ENCODE results near the gene TSPAN33. TPM values are rescaled to one million over a fixed set of nuclear protein-coding genes. Genes with fewer than 3 reads are reported as not detected.
A peak's percentile ranks its signal among the peaks of the same experiment; 100 is the strongest.
"Not testable (repeated sequence)": the region's sequence is repeated elsewhere in the genome, so short reads cannot be mapped to it uniquely, and the experiment has no call there.

The TSPAN33 gene
- total RNA-seq, 1 donor from 2014 or later: under 0.01 TPM

DNA sequence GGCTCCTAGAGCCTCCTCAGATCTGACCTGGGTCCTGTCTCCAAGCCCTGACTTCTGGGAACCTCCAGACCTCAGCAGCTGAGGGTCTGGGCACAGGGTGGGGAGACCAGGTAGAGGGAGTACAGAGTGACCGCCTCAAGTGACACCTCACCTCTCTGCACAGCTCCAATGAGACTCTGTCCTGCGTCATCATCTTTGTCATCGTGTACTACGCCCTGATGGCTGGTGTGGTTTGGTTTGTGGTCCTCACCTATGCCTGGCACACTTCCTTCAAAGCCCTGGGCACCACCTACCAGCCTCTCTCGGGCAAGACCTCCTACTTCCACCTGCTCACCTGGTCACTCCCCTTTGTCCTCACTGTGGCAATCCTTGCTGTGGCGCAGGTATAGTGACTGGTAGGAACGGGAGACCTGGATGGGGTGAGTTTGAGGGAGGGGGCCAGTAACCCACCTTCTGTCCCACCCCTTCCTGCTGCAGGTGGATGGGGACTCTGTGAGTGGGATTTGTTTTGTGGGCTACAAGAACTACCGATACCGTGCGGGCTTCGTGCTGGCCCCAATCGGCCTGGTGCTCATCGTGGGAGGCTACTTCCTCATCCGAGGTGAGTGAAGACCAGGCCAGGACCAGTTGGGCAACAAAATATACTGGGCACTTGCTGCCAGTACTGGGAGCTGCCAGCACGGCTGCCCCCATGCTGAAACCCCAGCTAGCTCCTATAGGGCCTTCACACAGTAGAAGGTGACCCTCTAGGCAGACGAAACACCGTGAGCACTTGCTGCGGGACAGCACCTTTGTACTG lies 61.7 kb downstream of the TSPAN33 start:
- no peak for DNase-seq (ENCODE audit: low read depth in 2 of 2)

DNA sequence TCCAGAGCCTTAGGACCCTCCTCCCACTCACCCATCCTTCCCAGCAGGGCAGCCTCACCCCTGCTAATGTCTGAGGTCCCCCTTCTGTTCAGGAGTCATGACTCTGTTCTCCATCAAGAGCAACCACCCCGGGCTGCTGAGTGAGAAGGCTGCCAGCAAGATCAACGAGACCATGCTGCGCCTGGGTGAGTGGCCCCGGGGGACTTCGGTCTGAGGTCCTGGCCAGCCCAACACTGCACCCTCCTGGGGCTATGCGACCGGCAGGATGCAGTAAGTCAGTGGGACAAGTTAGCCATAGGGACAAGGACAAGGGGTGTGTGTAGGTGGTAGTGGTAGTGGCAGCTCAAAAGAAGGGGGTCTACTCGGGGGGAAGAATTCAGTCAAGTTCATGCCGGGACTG lies 64.2 kb downstream of the TSPAN33 start:
- no peak for DNase-seq (ENCODE audit: low read depth in 2 of 2)

- DNase-seq (ENCODE audit: low read depth in 2 of 2): no peak
Observed at GRCh38 chr7:129209067-129209926, 64.8 kb downstream of the TSPAN33 start.

DNA sequence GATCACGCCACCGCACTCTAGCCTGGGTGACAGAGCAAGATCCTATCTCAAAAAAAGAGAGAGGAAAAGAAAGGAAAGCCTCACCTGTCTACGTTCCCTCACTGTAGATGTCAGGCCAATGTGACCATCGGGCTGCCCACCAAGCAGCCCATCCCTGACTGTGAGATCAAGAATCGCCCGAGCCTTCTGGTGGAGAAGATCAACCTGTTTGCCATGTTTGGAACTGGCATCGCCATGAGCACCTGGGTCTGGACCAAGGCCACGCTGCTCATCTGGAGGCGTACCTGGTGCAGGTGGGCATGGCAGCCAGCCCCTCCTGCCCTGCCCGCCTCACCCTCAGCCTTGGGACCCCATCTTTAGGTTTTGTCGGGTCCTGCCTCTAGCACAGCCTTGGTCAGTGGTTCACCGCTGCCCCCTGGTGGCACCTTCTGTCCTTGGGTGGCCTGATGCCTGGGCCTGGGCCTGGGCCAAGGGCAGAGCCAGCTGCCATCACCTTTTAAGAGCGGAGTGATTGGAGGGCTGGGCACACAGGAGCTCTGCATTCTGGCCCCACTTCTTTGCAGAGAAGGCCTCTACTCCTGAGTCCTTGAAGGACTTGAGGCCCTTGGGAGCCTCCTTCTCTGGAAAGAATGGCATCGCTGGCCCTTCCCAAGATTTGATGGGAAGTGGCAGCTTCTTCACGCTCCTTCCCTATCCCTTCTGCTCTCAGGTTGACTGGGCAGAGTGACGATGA lies 65.9 kb downstream of the TSPAN33 start:
- DNase-seq (ENCODE audit: low read depth in 2 of 2): peak; percentile 20 to 60

- no peak for DNase-seq (ENCODE audit: low read depth in 2 of 2)
Observed at GRCh38 chr7:129210989-129211312, 66.4 kb downstream of the TSPAN33 start.

DNA sequence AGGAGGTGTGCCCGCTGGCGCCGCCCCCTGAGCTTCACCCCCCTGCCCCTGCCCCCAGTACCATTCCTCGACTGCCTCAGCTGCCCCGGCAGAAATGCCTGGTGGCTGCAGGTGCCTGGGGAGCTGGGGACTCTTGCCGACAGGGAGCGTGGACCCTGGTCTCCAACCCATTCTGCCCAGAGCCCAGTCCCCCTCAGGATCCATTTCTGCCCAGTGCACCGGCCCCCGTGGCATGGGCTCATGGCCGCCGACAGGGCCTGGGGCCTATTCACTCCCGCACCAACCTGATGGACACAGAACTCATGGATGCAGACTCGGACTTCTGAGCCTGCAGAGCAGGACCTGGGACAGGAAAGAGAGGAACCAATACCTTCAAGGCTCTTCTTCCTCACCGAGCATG lies 67.6 kb downstream of the TSPAN33 start:
- DNase-seq (ENCODE audit: low read depth in 2 of 2): no peak

DNA sequence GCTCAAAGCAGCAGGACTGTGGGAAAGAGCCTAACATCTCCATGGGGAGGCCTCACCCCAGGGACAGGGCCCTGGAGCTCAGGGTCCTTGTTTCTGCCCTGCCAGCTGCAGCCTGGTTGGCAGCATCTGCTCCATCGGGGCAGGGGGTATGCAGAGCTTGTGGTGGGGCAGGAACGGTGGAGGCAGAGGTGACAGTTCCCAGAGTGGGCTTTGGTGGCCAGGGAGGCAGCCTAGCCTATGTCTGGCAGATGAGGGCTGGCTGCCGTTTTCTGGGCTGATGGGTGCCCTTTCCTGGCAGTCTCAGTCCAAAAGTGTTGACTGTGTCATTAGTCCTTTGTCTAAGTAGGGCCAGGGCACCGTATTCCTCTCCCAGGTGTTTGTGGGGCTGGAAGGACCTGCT lies 68.1 kb downstream of the TSPAN33 start:
- no peak for DNase-seq (ENCODE audit: low read depth in 2 of 2)

- no peak for DNase-seq (ENCODE audit: low read depth in 2 of 2)
Observed at GRCh38 chr7:129213828-129214227, 69.3 kb downstream of the TSPAN33 start.

DNA sequence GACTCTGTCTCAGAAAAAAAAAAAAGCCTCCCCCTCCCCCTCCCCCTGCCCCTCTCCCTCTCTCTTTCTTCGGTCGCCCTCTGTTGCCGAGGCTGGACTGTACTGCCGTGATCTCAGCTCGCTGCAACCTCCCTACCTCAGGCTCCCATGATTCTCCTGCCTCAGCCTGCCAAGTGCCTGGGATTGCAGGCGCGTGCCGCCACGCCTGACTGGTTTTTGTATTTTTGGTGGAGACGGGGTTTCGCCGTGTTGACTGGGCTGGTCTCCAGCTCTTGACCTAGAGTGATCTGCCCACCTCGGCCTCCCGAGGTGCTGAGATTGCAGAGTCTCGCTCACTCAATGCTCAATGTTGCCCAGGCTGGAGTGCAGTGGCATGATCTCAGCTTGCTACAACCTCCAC lies 71.2 kb downstream of the TSPAN33 start:
- not testable (repeated sequence) for DNase-seq (ENCODE audit: low read depth in 2 of 2)

DNA sequence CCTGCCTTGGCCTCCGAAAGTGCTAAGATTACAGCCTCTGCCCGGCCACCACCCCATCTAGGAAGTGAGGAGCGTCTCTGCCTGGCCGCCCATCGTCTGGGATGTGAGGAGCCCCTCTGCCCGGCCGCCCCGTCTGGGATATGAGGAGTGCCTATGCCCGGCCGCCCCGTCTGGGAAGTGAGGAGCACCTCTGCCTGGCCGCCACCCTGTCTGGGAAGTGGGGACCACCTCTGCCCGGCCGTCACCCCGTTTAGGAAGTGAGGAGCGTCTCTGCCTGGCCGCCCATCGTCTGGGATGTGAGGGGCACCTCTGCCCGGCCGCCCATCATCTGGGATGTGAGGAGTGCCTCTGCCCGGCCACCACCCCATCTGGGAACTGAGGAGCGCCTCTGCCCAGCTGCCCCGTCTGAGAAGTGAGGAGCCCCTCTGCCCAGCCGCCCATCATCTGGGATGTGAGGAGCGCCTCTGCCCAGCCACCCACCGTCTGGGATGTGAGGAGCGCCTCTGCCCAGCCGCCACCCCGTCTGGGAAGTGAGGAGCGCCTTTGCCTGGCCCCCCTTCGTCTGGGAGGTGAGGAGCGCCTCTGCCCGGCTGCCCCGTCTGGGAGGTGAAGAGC lies 71.7 kb downstream of the TSPAN33 start:
- DNase-seq (ENCODE audit: low read depth in 2 of 2): not testable (repeated sequence)

- DNase-seq (ENCODE audit: low read depth in 2 of 2): not testable (repeated sequence)
Observed at GRCh38 chr7:129216821-129217416, 72.4 kb downstream of the TSPAN33 start.

DNA sequence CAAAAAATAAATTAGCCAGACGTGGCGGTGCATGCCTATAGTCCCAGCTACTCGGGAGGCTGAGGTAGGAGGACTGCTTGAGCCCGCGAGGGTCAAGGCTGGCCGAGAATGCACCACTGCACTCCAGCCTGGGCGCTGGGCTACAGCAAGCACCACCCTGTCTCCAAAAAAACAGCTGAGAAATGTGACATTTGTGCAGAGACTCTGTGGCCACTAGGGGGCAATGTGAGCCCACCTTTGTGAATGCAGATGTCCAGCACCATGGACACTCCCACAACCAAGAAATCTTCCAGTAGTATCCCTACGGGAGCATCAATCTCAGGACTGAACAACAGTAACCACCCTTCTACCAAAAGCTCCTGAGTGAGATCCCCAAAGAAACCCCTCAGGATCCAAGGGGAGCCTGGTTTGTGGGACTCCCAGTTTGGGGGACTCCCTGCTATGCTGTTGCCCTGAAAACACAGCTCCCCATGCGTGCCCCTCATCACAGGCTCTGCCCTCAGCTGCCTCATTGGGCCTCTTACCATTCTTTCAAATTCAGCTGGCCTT lies 74.1 kb downstream of the TSPAN33 start:
- DNase-seq (ENCODE audit: low read depth in 2 of 2): peak; percentile 55 to 79

DNA sequence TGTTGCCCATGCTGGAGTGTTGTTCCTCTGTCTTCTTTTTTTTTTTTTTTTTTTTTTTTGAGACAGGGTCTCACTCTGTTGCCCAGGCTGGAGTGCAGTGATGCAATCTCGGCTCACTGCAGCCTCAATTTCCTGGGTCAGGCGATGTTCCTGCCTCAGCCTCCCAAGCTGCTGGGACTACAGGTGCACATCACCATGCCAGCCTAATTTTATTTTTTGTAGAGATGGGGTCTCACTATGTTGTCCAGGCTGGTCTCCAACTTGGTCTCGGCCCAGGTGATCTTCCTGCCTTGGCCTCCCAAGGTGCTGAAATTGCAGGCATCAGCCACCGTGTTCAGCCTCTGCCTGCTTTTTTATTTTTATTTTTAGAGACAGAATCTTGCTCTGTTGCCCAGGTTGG lies 74.7 kb downstream of the TSPAN33 start:
- DNase-seq (ENCODE audit: low read depth in 2 of 2): not testable (repeated sequence)

Other genes starting within 250 kb of the TSPAN33 start
- not detected in 2 replicates for gene KCP, start 234.0 kb upstream of the TSPAN33 start, total RNA-seq
- gene IRF5, start 206.8 kb upstream of the TSPAN33 start, total RNA-seq: 0.25 and 0.26 TPM in 2 replicates
- 50.6 and 52.1 TPM in 2 replicates for gene TNPO3, start 89.6 kb upstream of the TSPAN33 start, total RNA-seq
- gene SMO, start 43.9 kb downstream of the TSPAN33 start, total RNA-seq: 2.3 and 8.3 TPM in 2 replicates
- gene AHCYL2, start 80.3 kb downstream of the TSPAN33 start, total RNA-seq: 4.0 and 7.6 TPM in 2 replicates

Measured in dermis microvascular lymphatic vessel endothelial cell (primary cell).